IPS DF 6.9 (cell line): ENCODE measurements around the gene KLHDC8A.
"Not testable (repeated sequence)": the region's sequence is repeated elsewhere in the genome, so short reads cannot be mapped to it uniquely, and the experiment has no call there.

Experiments used
- DNase-seq: peaks from one replicate; pipeline ENCODE4 v3.0.0-alpha.2; 2013; ENCODE audit warnings: low read depth, low spot score
- H3K27ac ChIP-seq: one replicate; pipeline ENCODE4 v1.5.1; 2013; ENCODE audit warnings: low read length, control low read depth
- H3K27me3 ChIP-seq: 2 replicates; pipeline ENCODE4 v1.6.1; 2013; ENCODE audit warnings: mild to moderate bottlenecking, low read length; ENCODE audit not compliant: control insufficient read depth, insufficient read depth
- H3K36me3 ChIP-seq: 2 replicates; pipeline ENCODE4 v1.6.1; 2013; ENCODE audit warnings: low read length; ENCODE audit not compliant: control insufficient read depth, insufficient read depth
- H3K4me1 ChIP-seq: 2 replicates; pipeline ENCODE4 v1.6.1; 2013; ENCODE audit warnings: low read length; ENCODE audit not compliant: control insufficient read depth, insufficient read depth
- H3K4me3 ChIP-seq: 2 replicates; pipeline ENCODE4 v1.5.1; 2013; ENCODE audit warnings: mild to moderate bottlenecking, low read length
- H3K9me3 ChIP-seq: 2 replicates; pipeline ENCODE4 v1.6.1; 2013; ENCODE audit warnings: low read length, inconsistent platforms; ENCODE audit not compliant: control insufficient read depth, insufficient read depth
- WGBS: extraction: QIAGEN DNeasy Blood & Tissue Kit; methylation state at CpG from one replicate; pipeline ENCODE4 v1.1.7; 2013; ENCODE audit warnings: mixed read lengths, missing lambda C conversion rate; ENCODE audit not compliant: insufficient read length, insufficient coverage; 5-methylcytosine and 5-hydroxymethylcytosine counted together

Gene KLHDC8A

DNA sequence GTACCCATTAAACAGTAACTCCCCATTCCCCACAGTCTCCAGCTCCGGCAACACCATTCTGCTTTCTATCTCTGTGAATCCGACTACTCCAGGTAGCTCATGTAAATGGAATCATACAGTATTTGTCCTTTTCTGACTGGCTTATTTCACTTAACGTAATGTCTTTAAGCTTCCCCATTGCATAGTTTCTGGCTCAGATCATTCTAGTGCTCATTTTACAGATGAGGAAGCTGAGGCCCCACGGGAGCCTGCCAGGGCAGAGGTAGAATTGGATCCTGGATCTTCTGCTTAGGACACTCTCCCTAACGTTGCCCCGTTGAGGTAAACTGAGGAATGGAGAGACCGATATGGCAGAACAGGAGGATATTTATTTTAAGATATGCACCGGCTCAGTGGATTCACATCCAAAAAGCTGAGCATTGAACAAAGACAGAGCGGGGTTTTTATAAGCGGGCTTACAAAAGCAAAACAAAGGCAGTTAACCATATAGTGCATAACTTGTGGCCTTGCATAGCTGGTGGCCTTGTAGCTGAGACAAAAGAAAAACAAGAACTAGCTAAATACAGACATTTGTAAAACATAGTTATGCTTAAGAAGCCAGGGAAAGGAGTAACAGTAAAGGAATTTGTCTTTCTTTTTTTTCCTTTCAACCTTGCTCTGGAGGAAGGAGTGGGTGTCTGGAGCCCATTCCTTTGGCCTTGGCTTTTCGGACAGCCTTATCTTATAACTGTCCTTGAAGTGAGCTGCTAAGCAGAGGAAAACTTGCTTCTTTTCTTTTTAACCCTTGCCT lies 15.3 kb upstream of the KLHDC8A start:
- no peak for DNase-seq
- Histone ChIP-seq H3K27ac (no peak overlapping the region), H3K4me1 (peaks cover 3% of the 10 kb centered on the region; the same call in 1 of the 2 replicates), H3K27me3 (no peaks in the 10 kb centered on the region), H3K9me3 (no peaks in the 10 kb centered on the region), H3K36me3 (no peaks in the 10 kb centered on the region), H3K4me3 (no peak overlapping the region)
- no CpG with 5 or more reads among the region's 11 CpGs for WGBS

DNA sequence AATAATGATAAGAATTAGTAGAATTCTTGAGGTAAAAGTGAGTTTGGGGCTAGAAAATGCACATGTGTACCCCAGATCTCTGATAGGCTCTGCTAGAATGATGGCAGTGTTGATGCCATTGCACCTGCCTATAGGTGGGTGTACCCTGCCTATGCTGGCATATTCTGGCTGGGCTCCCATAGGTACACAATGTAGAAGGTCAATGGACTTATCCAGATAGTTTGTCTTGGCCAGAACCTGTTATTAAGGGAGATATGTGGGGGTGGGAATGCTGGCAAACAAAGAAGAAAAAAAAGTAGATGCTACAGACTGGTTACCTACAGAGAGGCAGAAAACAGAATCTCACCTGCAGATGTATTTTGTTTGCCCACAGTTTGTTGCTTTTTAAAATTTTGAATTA lies 14.1 kb upstream of the KLHDC8A start:
- Histone ChIP-seq H3K9me3 (no peaks in the 10 kb centered on the region), H3K4me3 (no peak overlapping the region), H3K27me3 (no peaks in the 10 kb centered on the region), H3K36me3 (no peaks in the 10 kb centered on the region), H3K4me1 (peaks cover 2% of the 10 kb centered on the region; the same call in 1 of the 2 replicates), H3K27ac (no peak overlapping the region)
- DNase-seq = no peak

GRCh38 chr1:205369701-205370123 lies 13.0 kb upstream of the KLHDC8A start:
- no peaks in the 10 kb centered on the region for H3K27me3 ChIP-seq
- no peaks in the 10 kb centered on the region for H3K9me3 ChIP-seq
- no peaks in the 10 kb centered on the region for H3K36me3 ChIP-seq
- H3K4me1 ChIP-seq = peaks cover 2% of the 10 kb centered on the region; the same call in 1 of the 2 replicates
- H3K27ac ChIP-seq = no peak overlapping the region
- no CpG with 5 or more reads among the region's 3 CpGs for WGBS
- no peak for DNase-seq
- H3K4me3 ChIP-seq = no peak overlapping the region

GRCh38 chr1:205368478-205368877 lies 11.8 kb upstream of the KLHDC8A start:
- no peaks in the 10 kb centered on the region for H3K9me3 ChIP-seq
- H3K27me3 ChIP-seq = no peaks in the 10 kb centered on the region
- H3K4me1 ChIP-seq = peaks cover 2% of the 10 kb centered on the region; the same call in 1 of the 2 replicates
- H3K27ac ChIP-seq = no peak overlapping the region
- no peaks in the 10 kb centered on the region for H3K36me3 ChIP-seq
- WGBS = no CpG with 5 or more reads among the region's 6 CpGs
- DNase-seq = no peak
- H3K4me3 ChIP-seq = no peak overlapping the region

GRCh38 chr1:205365945-205366463 lies 9.3 kb upstream of the KLHDC8A start:
- Histone ChIP-seq H3K27me3 (no peaks in the 10 kb centered on the region), H3K36me3 (no peaks in the 10 kb centered on the region), H3K4me1 (no peaks in the 10 kb centered on the region), H3K27ac (no peak overlapping the region), H3K4me3 (no peak overlapping the region), H3K9me3 (no peaks in the 10 kb centered on the region)
- DNase-seq = no peak
- no CpG with 5 or more reads among the region's 8 CpGs for WGBS

DNA sequence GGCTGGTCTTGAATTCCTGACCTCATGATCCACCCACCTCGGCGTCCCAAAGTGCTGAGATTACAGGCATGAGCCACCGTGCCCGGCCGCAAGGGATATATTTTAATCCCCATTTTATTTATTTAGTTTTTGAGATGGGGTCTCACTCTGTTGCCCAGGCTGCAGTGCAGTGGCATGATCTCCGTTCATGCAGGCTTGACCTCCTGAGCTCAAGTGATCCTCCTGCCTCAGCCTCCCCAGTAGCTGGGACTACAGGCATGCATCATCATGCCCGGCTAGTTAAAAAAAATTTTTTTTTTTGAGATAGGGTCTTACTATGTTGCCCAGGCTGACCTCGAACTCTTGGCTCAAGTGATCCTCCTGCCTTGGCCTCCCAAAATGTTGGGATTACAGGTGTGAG lies 8.4 kb upstream of the KLHDC8A start:
- DNase-seq, H3K4me1 ChIP-seq, H3K4me3 ChIP-seq, H3K27me3 ChIP-seq, H3K9me3 ChIP-seq, H3K36me3 ChIP-seq, H3K27ac ChIP-seq: not testable (repeated sequence)
- WGBS = no CpG with 5 or more reads among the region's 8 CpGs

- H3K4me3 ChIP-seq = no peak overlapping the region
Observed at GRCh38 chr1:205360891-205361290, 4.2 kb upstream of the KLHDC8A start.

GRCh38 chr1:205359771-205360565 lies 3.2 kb upstream of the KLHDC8A start:
- H3K4me3 ChIP-seq = no peak overlapping the region
- DNase-seq = no peak
- WGBS = no CpG with 5 or more reads among the region's 11 CpGs
- H3K36me3 ChIP-seq = no peaks in the 10 kb centered on the region
- H3K27me3 ChIP-seq = no peaks in the 10 kb centered on the region
- H3K9me3 ChIP-seq = no peaks in the 10 kb centered on the region
- H3K27ac ChIP-seq = no peak overlapping the region
- peaks cover 10% of the 10 kb centered on the region for H3K4me1 ChIP-seq

More at GRCh38 chr1:205360891-205361290, 4.2 kb upstream of the KLHDC8A start:
- no peaks in the 10 kb centered on the region for H3K27me3 ChIP-seq
- DNase-seq = no peak
- no CpG with 5 or more reads among the region's 4 CpGs for WGBS
- H3K4me1 ChIP-seq = peaks cover 10% of the 10 kb centered on the region
- no peaks in the 10 kb centered on the region for H3K36me3 ChIP-seq
- H3K9me3 ChIP-seq = no peaks in the 10 kb centered on the region
- H3K27ac ChIP-seq = no peak overlapping the region

DNA sequence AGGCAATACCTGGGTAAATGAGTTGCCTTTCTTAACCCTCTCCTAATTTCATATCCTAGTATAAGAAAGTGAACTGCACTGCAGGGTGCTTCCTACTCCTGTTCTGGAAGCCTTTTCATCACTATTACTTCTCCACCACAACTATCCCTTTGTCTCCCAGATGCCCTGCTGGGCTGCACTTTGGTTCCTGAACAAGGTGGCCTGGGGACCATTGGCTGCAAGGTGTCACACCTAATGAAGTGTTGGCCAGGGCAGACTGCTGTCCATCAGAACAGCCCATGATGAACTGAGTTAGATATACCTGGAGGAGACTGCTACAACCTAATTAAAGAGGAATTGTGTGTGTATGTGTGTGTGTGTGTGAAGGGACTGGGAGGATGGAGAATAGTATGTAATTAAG lies 1.9 kb upstream of the KLHDC8A start:
- Histone ChIP-seq H3K27ac (no peak overlapping the region), H3K4me1 (peaks cover 12% of the 10 kb centered on the region), H3K9me3 (no peaks in the 10 kb centered on the region), H3K27me3 (no peaks in the 10 kb centered on the region), H3K36me3 (no peaks in the 10 kb centered on the region), H3K4me3 (no peak overlapping the region)
- no peak for DNase-seq

DNA sequence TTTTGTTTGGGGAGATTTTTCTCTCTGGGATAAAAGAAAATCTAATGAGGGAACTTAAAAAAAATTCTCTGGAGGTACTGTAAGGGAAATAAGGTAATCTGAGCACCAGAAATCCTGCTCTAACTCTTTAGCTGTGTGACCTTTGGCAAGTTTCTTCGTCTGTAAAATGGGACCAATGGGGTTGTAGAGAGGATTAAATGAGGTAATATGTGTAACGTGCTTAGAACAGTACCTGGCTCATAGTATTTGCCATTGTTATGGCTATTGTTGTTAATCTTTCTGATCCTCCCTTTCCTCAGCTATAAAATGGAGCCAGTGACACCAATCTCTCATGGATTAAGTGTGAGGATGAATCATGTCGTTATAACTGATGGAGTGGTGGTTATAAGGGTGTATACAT lies 845 bp upstream of the KLHDC8A start:
- H3K9me3 ChIP-seq = no peaks in the 10 kb centered on the region
- no peaks in the 10 kb centered on the region for H3K36me3 ChIP-seq
- H3K4me1 ChIP-seq = peaks cover 12% of the 10 kb centered on the region
- no CpG with 5 or more reads among the region's 3 CpGs for WGBS
- H3K27ac ChIP-seq = no peak overlapping the region
- H3K27me3 ChIP-seq = no peaks in the 10 kb centered on the region
- DNase-seq = no peak
- no peak overlapping the region for H3K4me3 ChIP-seq
